DMS153 treated with DMSO at 0.1 percent for 48 hours (cell line): ENCODE measurements around the gene SPC24.

ENCODE experiments used
- DNase-seq: peaks from one replicate; lab custom pipeline; 2025; ENCODE audit not compliant: unreplicated experiment; lab: John Stamatoyannopoulos, UW

Gene SPC24

GRCh38 chr19:11155373-11156120 is at the start of gene SPC24:
Gene SPC24 (minus strand): TSS chr19:11155782. CDS start chr19:11155776, 6 bp downstream.
- DNase-seq = peak; percentile 99

GRCh38 chr19:11204943-11205349 is 49.4 kb upstream of the SPC24 start:
- no peak for DNase-seq

- DNase-seq = no peak
These were observed 48.6 kb upstream of the SPC24 start for GRCh38 chr19:11204076-11204602.

GRCh38 chr19:11203194-11204075 is 47.9 kb upstream of the SPC24 start:
- no peak for DNase-seq

- no peak for DNase-seq
These were observed 47.1 kb upstream of the SPC24 start for GRCh38 chr19:11202488-11203193.

GRCh38 chr19:11201791-11202190 is 46.2 kb upstream of the SPC24 start:
- DNase-seq = no peak

- DNase-seq = no peak
These were observed 45.3 kb upstream of the SPC24 start for GRCh38 chr19:11200931-11201330.

- no peak for DNase-seq
These were observed 44.5 kb upstream of the SPC24 start for GRCh38 chr19:11200015-11200574.

- no peak for DNase-seq
These were observed 43.9 kb upstream of the SPC24 start for GRCh38 chr19:11199517-11199916.

- no peak for DNase-seq
These were observed 43.3 kb upstream of the SPC24 start for GRCh38 chr19:11198769-11199424.

GRCh38 chr19:11198175-11198534 is 42.6 kb upstream of the SPC24 start:
- no peak for DNase-seq

GRCh38 chr19:11197291-11198174 is 42.0 kb upstream of the SPC24 start, which contains the start of gene KANK2:
Gene KANK2 (minus strand): TSS chr19:11197545. CDS start chr19:11194511, 3,034 bp downstream.
- DNase-seq = peak; percentile 67

GRCh38 chr19:11196406-11197287 is 41.1 kb upstream of the SPC24 start:
- no peak for DNase-seq

- no peak for DNase-seq
These were observed 40.1 kb upstream of the SPC24 start for GRCh38 chr19:11195681-11196080.

GRCh38 chr19:11194656-11195558 is 39.3 kb upstream of the SPC24 start:
- no peak for DNase-seq

- no peak for DNase-seq
These were observed 38.6 kb upstream of the SPC24 start for GRCh38 chr19:11194173-11194572.
